ENCODE measurements around the gene CIB4. TPM values are rescaled to one million over a fixed set of nuclear protein-coding genes. Genes with fewer than 3 reads are reported as not detected.

Gene CIB4
- total RNA-seq, 4 donors from 2014 or later: 0.45 to 0.94 TPM; not detected in 2

GRCh38 chr2:26685341-26685740, 44.2 kb upstream of the CIB4 start:
- DNase-seq: no peak
- no peaks in the 10 kb centered on the region for H3K36me3 ChIP-seq
- H3K27me3 ChIP-seq: no peaks in the 10 kb centered on the region
- no peak overlapping the region for H3K4me3 ChIP-seq (replicated peaks in 1 of 3)
- no peak overlapping the region for H3K27ac ChIP-seq
- TF ChIP-seq POLR2A (IDR thresholded peaks at IDR 0.05) (no peak), CTCF (IDR thresholded peaks at IDR 0.05) (no peak)
- intact Hi-C loops (cut with DNase I): no loop called here
- peaks cover 0 to 9% of the 10 kb centered on the region in 2 donors for H3K4me1 ChIP-seq
- 89 to 91% methylated on average over 2 to 5 of the region's 5 CpGs for WGBS, 2 donors
- no peaks in the 10 kb centered on the region for H3K9me3 ChIP-seq

GRCh38 chr2:26683583-26683982, 42.4 kb upstream of the CIB4 start:
- Histone ChIP-seq H3K27ac (no peak overlapping the region), H3K27me3 (no peaks in the 10 kb centered on the region), H3K4me1 (peaks cover 0 to 9% of the 10 kb centered on the region in 2 donors), H3K4me3 (replicated peaks in 1 of 3) (no peak overlapping the region), H3K36me3 (no peaks in the 10 kb centered on the region), H3K9me3 (no peaks in the 10 kb centered on the region)
- intact Hi-C loops (cut with DNase I): no loop called here
- no peak for TF ChIP-seq CTCF (IDR thresholded peaks at IDR 0.05)
- no peak for TF ChIP-seq POLR2A (IDR thresholded peaks at IDR 0.05)
- WGBS, 2 donors: 86 to 89% methylated on average over 6 of the region's 6 CpGs
- DNase-seq: no peak

- no peak for DNase-seq
- Histone ChIP-seq H3K27me3 (no peaks in the 10 kb centered on the region), H3K9me3 (no peaks in the 10 kb centered on the region), H3K4me3 (replicated peaks in 1 of 3) (no peak overlapping the region), H3K27ac (no peak overlapping the region), H3K4me1 (peaks cover 2 to 15% of the 10 kb centered on the region in 2 donors), H3K36me3 (no peaks in the 10 kb centered on the region)
- intact Hi-C loops (cut with DNase I): no loop called here
- 81 to 83% methylated on average over 8 of the region's 8 CpGs for WGBS, 2 donors
- TF ChIP-seq POLR2A (IDR thresholded peaks at IDR 0.05) (no peak), CTCF (IDR thresholded peaks at IDR 0.05) (no peak)
Measured at GRCh38 chr2:26682155-26682554, 41.0 kb upstream of the CIB4 start.

GRCh38 chr2:26681656-26682055, 40.5 kb upstream of the CIB4 start:
- H3K4me1 ChIP-seq: peaks cover 4 to 17% of the 10 kb centered on the region in 2 donors
- no peak overlapping the region for H3K27ac ChIP-seq
- no peaks in the 10 kb centered on the region for H3K9me3 ChIP-seq
- H3K27me3 ChIP-seq: no peaks in the 10 kb centered on the region
- WGBS, 2 donors: 80 to 81% methylated on average over 3 of the region's 3 CpGs
- no peak for DNase-seq
- TF ChIP-seq CTCF (IDR thresholded peaks at IDR 0.05): no peak
- TF ChIP-seq POLR2A (IDR thresholded peaks at IDR 0.05): no peak
- H3K4me3 ChIP-seq (replicated peaks in 1 of 3): no peak overlapping the region
- intact Hi-C loops (cut with DNase I): no loop called here
- H3K36me3 ChIP-seq: no peaks in the 10 kb centered on the region

- intact Hi-C loops (cut with DNase I): no loop called here
Measured at GRCh38 chr2:26679867-26680266, 38.7 kb upstream of the CIB4 start.

More at GRCh38 chr2:26679867-26680266, 38.7 kb upstream of the CIB4 start:
- H3K9me3 ChIP-seq: no peaks in the 10 kb centered on the region
- 66 to 80% methylated on average over 4 of the region's 4 CpGs for WGBS, 2 donors
- peaks cover 4 to 18% of the 10 kb centered on the region in 2 donors for H3K4me1 ChIP-seq
- no peak overlapping the region for H3K4me3 ChIP-seq (replicated peaks in 1 of 3)
- TF ChIP-seq CTCF (IDR thresholded peaks at IDR 0.05): no peak
- TF ChIP-seq POLR2A (IDR thresholded peaks at IDR 0.05): no peak
- no peak for DNase-seq
- H3K27me3 ChIP-seq: no peaks in the 10 kb centered on the region
- H3K27ac ChIP-seq: no peak overlapping the region
- H3K36me3 ChIP-seq: no peaks in the 10 kb centered on the region
